Sigmoid colon (tissue), 4 donors: ENCODE data around the gene SIGLEC5.

Experiments
- CTCF ChIP-seq, 4 experiments: fragments of 450-650 bp in 3 of 4; fragments of 200-600 bp in 1 of 4; IDR thresholded peaks; one replicate each; pipeline ENCODE4 v1.5.1; 2016 to 2019; ENCODE audit warnings: antibody characterized with exemption in 4 of 4, mild to moderate bottlenecking in 3 of 4, moderate library complexity in 2 of 4
- POLR2A ChIP-seq, 2 donors: fragments of 450-650 bp; IDR thresholded peaks; one replicate each; pipeline ENCODE4 v1.6.1; 2016; ENCODE audit warnings: antibody characterized with exemption in 2 of 2, mild to moderate bottlenecking in 2 of 2, moderate library complexity in 2 of 2
- POLR2AphosphoS5 ChIP-seq, 4 donors: sonication (generic); formaldehyde crosslinking; IDR thresholded peaks; one replicate each; pipeline ENCODE4 v1.6.1; 2017; ENCODE audit warnings: antibody characterized with exemption in 4 of 4

GRCh38 chr19:51572908-51573307 lies 57.3 kb downstream of the SIGLEC5 start:
- TF ChIP-seq POLR2A (IDR thresholded peaks at IDR 0.05) (no peak), POLR2AphosphoS5 (IDR thresholded peaks at IDR 0.05) (no peak), CTCF (IDR thresholded peaks at IDR 0.05) (no peak)
